ENCODE data around the gene CARD11. TPM values are rescaled to one million over a fixed set of nuclear protein-coding genes. Genes with fewer than 3 reads are reported as not detected.

CARD11 gene
- total and polyA plus RNA-seq, 2 of the 4 experiments (the other 2 are of a cell fraction) = 0.18 to 0.26 TPM

GRCh38 chr7:2967705-2968104 is 76.0 kb downstream of the CARD11 start:
- no CpG with 5 or more reads among the region's 7 CpGs for WGBS, 2 experiments (ENCODE audit: extremely low coverage in 2 of 2, insufficient read length in 1 of 2)
- in situ Hi-C loops (cut with MboI; ENCODE audit: low sequenced_read_pairs) = no loop called here
- Histone ChIP-seq H3K27ac (ENCODE audit: insufficient read depth, low read length) (no peak overlapping the region), H3K27me3 (ENCODE audit: control insufficient read depth, insufficient read depth, low read length) (0 out of 2 replicates have a peak, but pooled peaks cover 1% of the 10 kb centered on the region), H2BK120ac (ENCODE audit: low read depth, low read length) (no peak overlapping the region), H3K56ac (ENCODE audit: extremely low read depth, insufficient read depth, low read length) (no peak overlapping the region), H2AFZ (replicated peaks; ENCODE audit: low read length, poor library complexity) (no peak overlapping the region), H3K36me3 (ENCODE audit: control insufficient read depth, insufficient read depth, low read length) (no peaks in the 10 kb centered on the region), H2BK20ac (ENCODE audit: low read depth, low read length) (no peak overlapping the region), H2AK5ac (ENCODE audit: low read depth, low read length) (no peak overlapping the region), H3K4me1 (ENCODE audit: control insufficient read depth, insufficient read depth, low read length) (no peaks in the 10 kb centered on the region), H3K9me1 (ENCODE audit: insufficient read depth, low read length) (no peaks in the 10 kb centered on the region), H3K4ac (ENCODE audit: low read depth, low read length) (no peak overlapping the region), H3K9me3 (ENCODE audit: control insufficient read depth, insufficient read depth, low read length) (peaks cover 2% of the 10 kb centered on the region), H3K9ac (ENCODE audit: low read depth, low read length) (no peak overlapping the region), H2BK15ac (ENCODE audit: low read depth, low read length) (no peak overlapping the region), H4K8ac (ENCODE audit: low read depth in 2 of 2, low read length in 2 of 2) (no peak overlapping the region), H4K5ac (ENCODE audit: low read depth, low read length) (no peak overlapping the region), H4K91ac (ENCODE audit: insufficient read depth, low read depth, low read length) (no peak overlapping the region), H3K4me3 (ENCODE audit: insufficient read depth, low read depth, low read length) (no peak overlapping the region), H3K18ac (ENCODE audit: low read depth, low read length) (no peak overlapping the region), H2AK9ac (replicated peaks; ENCODE audit: low read depth, low read length, poor library complexity) (no peak overlapping the region), H3K23ac (ENCODE audit: low read depth, low read length) (no peak overlapping the region), H3K79me1 (ENCODE audit: low read depth in 1 of 2, low read length in 2 of 2) (no peaks in the 10 kb centered on the region), H2BK5ac (ENCODE audit: low read depth, low read length, poor library complexity, severe bottlenecking) (no peak overlapping the region), H3K4me2 (ENCODE audit: low read depth, low read length) (no peak overlapping the region), H4K20me1 (ENCODE audit: insufficient read depth, low read length) (no peaks in the 10 kb centered on the region), H3K14ac (replicated peaks; ENCODE audit: low read depth, low read length) (no peak overlapping the region)
- ChIA-PET POLR2A (ENCODE audit: unreplicated experiment) (no interaction called here), CTCF (no interaction called here)
- dilution Hi-C loops (cut with HindIII; ENCODE audit: low sequenced_read_pairs, unreplicated experiment) = no loop called here
- DNase-seq = no peak
- no peak for ATAC-seq (ENCODE audit: low read depth)
- intact Hi-C loops (cut with micrococcal nuclease) = no loop called here
- no peak for TF ChIP-seq RCOR1 (IDR thresholded peaks at IDR 0.05; ENCODE audit: insufficient replicate concordance, low read length)
- no TSS peak for BruUV-seq (replicated peaks)

All from IMR-90 (cell line).